Hair follicle dermal papilla cell (primary cell): ENCODE measurements around the gene GOLGA6D. TPM values are rescaled to one million over a fixed set of nuclear protein-coding genes. Genes with fewer than 3 reads are reported as not detected.

ENCODE experiments used
- small RNA-seq: library from RNA; depleted of rRNA; stranded (forward); fragments of <200 nt; gene quantifications from one replicate; pipeline ENCODE3, GENCODE V24; 2012
- total RNA-seq: library from RNA; depleted of rRNA; stranded (reverse); fragments of >200 nt; gene quantifications from 2 replicates; pipeline ENCODE4 v1.2.3, GENCODE V29; 2012

Gene GOLGA6D
- under 0.01 TPM in 1 of 2 replicates, not detected in the other for total RNA-seq

GRCh38 chr15:75282572-75282971, at the start of gene GOLGA6D:
Gene GOLGA6D, plus strand, starts transcription at chr15:75282835. Its CDS starts 41 bp downstream, at chr15:75282876.

GRCh38 chr15:75258034-75258433, 24.6 kb upstream of the GOLGA6D start, which contains the start of gene GOLGA6C:
Gene GOLGA6C, plus strand, starts transcription at chr15:75258334. Its CDS starts 265 bp downstream, at chr15:75258599.

GRCh38 chr15:75335705-75336355, 53.2 kb downstream of the GOLGA6D start, which contains the start of gene COMMD4:
Gene COMMD4, plus strand, starts transcription at chr15:75336063. Its CDS starts 27 bp downstream, at chr15:75336090.

Small RNAs within 50 kb of the gene (small RNA-seq; reads per million reads assigned to genes)
- not detected for gene AC068338.1
- gene RN7SL327P = not detected
- gene RN7SL489P = not detected

Other genes with a start within 250 kb of the GOLGA6D start
- 7.0 and 11.5 TPM in 2 replicates for gene C15orf39, start 81.0 kb upstream of the GOLGA6D start, total RNA-seq
- not detected in 2 replicates for gene GOLGA6C, start 24.5 kb upstream of the GOLGA6D start, total RNA-seq
- gene COMMD4, start 53.2 kb downstream of the GOLGA6D start, total RNA-seq = 47.5 and 56.5 TPM in 2 replicates
- gene NEIL1, start 64.2 kb downstream of the GOLGA6D start, total RNA-seq = 6.4 and 8.1 TPM in 2 replicates
- gene MAN2C1, start 85.8 kb downstream of the GOLGA6D start, total RNA-seq = 122 and 141 TPM in 2 replicates
- 39.1 and 56.3 TPM in 2 replicates for gene SIN3A, start 168.9 kb downstream of the GOLGA6D start, total RNA-seq